Transverse colon (tissue), 4 donors: ENCODE measurements around the gene FGGY. TPM values are rescaled to one million over a fixed set of nuclear protein-coding genes. Genes with fewer than 3 reads are reported as not detected.

Source experiments
- DNase-seq: peaks from one replicate; pipeline ENCODE4 v3.0.0-alpha.2; 2019
- H3K27ac ChIP-seq, 4 donors: fragments of 200-600 bp; sonication (generic); 2 replicates each; pipeline ENCODE4 v1.5.1; 2016 to 2018; ENCODE audit warnings: inconsistent platforms in 4 of 4
- H3K27me3 ChIP-seq: fragments of 200-600 bp; sonication (generic); 2 replicates; pipeline ENCODE4 v1.5.1; 2017; ENCODE audit warnings: inconsistent platforms
- H3K36me3 ChIP-seq, 4 donors: fragments of 200-600 bp; sonication (generic); 2 replicates each; pipeline ENCODE4 v1.5.1; 2017 to 2019; ENCODE audit warnings: inconsistent platforms in 4 of 4
- H3K4me1 ChIP-seq, 4 donors: fragments of 200-600 bp; sonication (generic); 2 replicates each; pipeline ENCODE4 v1.5.1; 2017 to 2020; ENCODE audit warnings: inconsistent platforms in 4 of 4
- H3K4me3 ChIP-seq, 4 donors: fragments of 200-600 bp; sonication (generic); 1 replicate in 1 of 4; 2 replicates in 3 of 4; pipeline versions ENCODE4 v1.5.1 to v1.6.1; 2017 to 2019; ENCODE audit warnings: inconsistent platforms in 4 of 4
- H3K9me3 ChIP-seq, 2 donors: fragments of 200-600 bp; sonication (generic); 2 replicates each; pipeline ENCODE4 v1.5.1; 2017 to 2019; ENCODE audit warnings: inconsistent platforms in 2 of 2
- CTCF ChIP-seq, 5 experiments: fragments of 200-600 bp in 3 of 5; fragments of 450-650 bp in 2 of 5; sonication (generic) in 3 of 5; IDR thresholded peaks; 1 replicate in 2 of 5; 2 replicates in 3 of 5; pipeline ENCODE4 v1.5.1; 2016 to 2017; ENCODE audit warnings: antibody characterized with exemption in 5 of 5, inconsistent platforms in 3 of 5, mild to moderate bottlenecking in 2 of 5, moderate library complexity in 1 of 5
- EP300 ChIP-seq: sonication (generic); formaldehyde crosslinking; IDR thresholded peaks from one replicate; pipeline ENCODE4 v1.6.1; 2017; ENCODE audit warnings: antibody characterized with exemption, low read depth
- POLR2A ChIP-seq: fragments of 450-650 bp; IDR thresholded peaks from one replicate; pipeline ENCODE4 v1.6.1; 2016; ENCODE audit warnings: antibody characterized with exemption, mild to moderate bottlenecking, moderate library complexity
- POLR2AphosphoS5 ChIP-seq, 3 donors: sonication (generic); formaldehyde crosslinking; IDR thresholded peaks; one replicate each; pipeline ENCODE4 v1.6.1; 2016; ENCODE audit warnings: antibody characterized with exemption in 3 of 3
- WGBS, 2 donors: methylation state at CpG; one replicate each; pipeline ENCODE4 v1.1.5; 2018; ENCODE audit warnings: low coverage in 1 of 2; 5-methylcytosine and 5-hydroxymethylcytosine counted together
- in situ Hi-C, 4 donors: fragments of 200-750 bp; cut with MboI; loops; one replicate each; pipeline versions ENCODE4 v1.15.0 to v1.15.1; 2017; ENCODE audit warnings: low sequenced_read_pairs in 3 of 4, low pct_ligation_motif_present in 1 of 4, low pct_unique_long_range_greater_than_20kb in 1 of 4
- intact Hi-C: fragments of 100-400 bp; cut with DNase I; formaldehyde crosslinking; loops from one replicate; pipeline ENCODE4 v1.15.1; 2023; ENCODE audit warnings: low total_unique reads
- total RNA-seq, 4 donors: library from RNA; depleted of rRNA; stranded (reverse); fragments of >200 nt; gene quantifications; one replicate each; pipeline ENCODE4 v1.1.0, GENCODE V29; 2016

The FGGY gene
- total RNA-seq, 4 donors from 2014 or later, result 18.2 to 97.7 (median 27.1) TPM

- intact Hi-C loops, result no loop called here
- no peak for TF ChIP-seq POLR2A
- Histone ChIP-seq H3K27ac (no peak overlapping the region), H3K27me3 (no peaks in the 10 kb centered on the region), H3K9me3 (no peaks in the 10 kb centered on the region), H3K4me1 (no peaks in the 10 kb centered on the region), H3K36me3 (peaks cover 0 to 3% (median 0%) of the 10 kb centered on the region in 4 donors), H3K4me3 (no peak overlapping the region)
- in situ Hi-C loops, result no loop called here
- DNase-seq, result no peak
- WGBS, 2 donors, result 50 to 90% methylated on average over 1 to 3 of the region's 3 CpGs
Observed at GRCh38 chr1:59333626-59334277, 36.9 kb downstream of the FGGY start.

GRCh38 chr1:59340411-59341307 is 43.8 kb downstream of the FGGY start:
- no peak for TF ChIP-seq CTCF (IDR thresholded peaks at IDR 0.05)
- no peak for TF ChIP-seq POLR2A
- TF ChIP-seq POLR2AphosphoS5 (IDR thresholded peaks at IDR 0.05), result no peak
- TF ChIP-seq EP300, result no peak
- no peaks in the 10 kb centered on the region for H3K36me3 ChIP-seq
- no peak for DNase-seq
- in situ Hi-C loops (no loop called here), intact Hi-C loops (no loop called here)
- no peaks in the 10 kb centered on the region for H3K4me1 ChIP-seq
- H3K27me3 ChIP-seq, result no peaks in the 10 kb centered on the region
- 85 to 100% methylated on average over 3 to 5 of the region's 5 CpGs for WGBS, 2 donors
- no peaks in the 10 kb centered on the region for H3K9me3 ChIP-seq
- no peak overlapping the region for H3K4me3 ChIP-seq
- no peak overlapping the region for H3K27ac ChIP-seq

GRCh38 chr1:59342801-59343575 is 46.1 kb downstream of the FGGY start:
- in situ Hi-C loops (no loop called here), intact Hi-C loops (no loop called here)
- no peak for TF ChIP-seq POLR2A
- Histone ChIP-seq H3K9me3 (no peaks in the 10 kb centered on the region), H3K27me3 (no peaks in the 10 kb centered on the region), H3K4me1 (no peaks in the 10 kb centered on the region), H3K27ac (no peak overlapping the region), H3K36me3 (no peaks in the 10 kb centered on the region), H3K4me3 (no peak overlapping the region)
- DNase-seq, result no peak
- WGBS, 2 donors, result 95 to 100% methylated on average over 3 of the region's 3 CpGs

DNA sequence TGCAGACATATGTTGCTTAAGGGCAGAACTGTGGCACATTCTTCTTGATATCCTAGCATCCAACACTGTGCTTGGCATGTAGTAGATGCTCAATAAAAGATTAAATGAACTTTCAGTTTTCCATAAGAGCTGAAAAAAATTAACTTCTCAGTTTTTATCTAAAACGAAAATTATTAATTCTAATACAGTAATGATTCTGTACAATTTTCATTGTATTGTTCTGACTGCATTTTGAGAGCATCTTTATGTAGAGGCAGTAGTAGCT is 46.6 kb downstream of the FGGY start:
- no peaks in the 10 kb centered on the region for H3K36me3 ChIP-seq
- WGBS, 2 donors, result 67 to 84% methylated on average over 1 of the region's 1 CpG
- H3K4me3 ChIP-seq, result no peak overlapping the region
- DNase-seq, result no peak
- no peaks in the 10 kb centered on the region for H3K9me3 ChIP-seq
- TF ChIP-seq POLR2A, result no peak
- H3K4me1 ChIP-seq, result no peaks in the 10 kb centered on the region
- intact Hi-C loops (no loop called here), in situ Hi-C loops (no loop called here)
- no peaks in the 10 kb centered on the region for H3K27me3 ChIP-seq
- H3K27ac ChIP-seq, result no peak overlapping the region

GRCh38 chr1:59345221-59345620 is 48.3 kb downstream of the FGGY start:
- in situ Hi-C loops, result no loop called here

More at GRCh38 chr1:59345221-59345620, 48.3 kb downstream of the FGGY start:
- H3K27me3 ChIP-seq, result no peaks in the 10 kb centered on the region
- H3K4me3 ChIP-seq, result no peak overlapping the region
- H3K9me3 ChIP-seq, result no peaks in the 10 kb centered on the region
- TF ChIP-seq POLR2A (no peak), CTCF (IDR thresholded peaks at IDR 0.05) (no peak), EP300 (no peak), POLR2AphosphoS5 (IDR thresholded peaks at IDR 0.05) (no peak)
- intact Hi-C loops, result no loop called here
- H3K27ac ChIP-seq, result no peak overlapping the region
- H3K36me3 ChIP-seq, result no peaks in the 10 kb centered on the region
- H3K4me1 ChIP-seq, result no peaks in the 10 kb centered on the region
- no peak for DNase-seq
- 93% methylated on average over 1 of the region's 1 CpG; no CpG with 5 or more reads in 1 of the 2 donors for WGBS, 2 donors
